Effector CD4-positive, alpha-beta T cell (primary cell): ENCODE results near the gene DGKI.

ENCODE experiments used
- DNase-seq: peaks from one replicate; pipeline ENCODE4 v3.0.0-alpha.2; 2020

The DGKI gene

DNA sequence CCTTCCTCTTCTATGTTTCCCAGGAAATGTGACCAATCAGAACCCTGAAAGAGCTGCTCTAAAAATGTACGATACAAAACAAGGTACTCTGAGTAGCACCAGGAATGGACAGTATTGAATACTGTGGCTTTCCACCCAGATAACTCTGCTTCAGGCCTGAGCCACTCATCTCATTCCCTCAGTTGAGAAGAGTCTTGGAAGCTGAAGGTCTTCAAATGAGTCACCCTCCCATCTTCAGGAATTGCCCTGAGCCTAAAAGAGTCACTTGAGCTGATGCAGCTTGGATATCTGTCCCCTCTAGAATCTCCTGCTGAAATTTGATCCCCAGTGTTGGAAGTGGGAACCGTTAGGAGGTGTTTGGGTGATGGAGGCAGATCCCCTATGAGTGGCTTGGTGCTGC lies 210.4 kb downstream of the DGKI start:
- no peak for DNase-seq

- no peak for DNase-seq
Measured at GRCh38 chr7:137635874-137636273, 210.9 kb downstream of the DGKI start.

DNA sequence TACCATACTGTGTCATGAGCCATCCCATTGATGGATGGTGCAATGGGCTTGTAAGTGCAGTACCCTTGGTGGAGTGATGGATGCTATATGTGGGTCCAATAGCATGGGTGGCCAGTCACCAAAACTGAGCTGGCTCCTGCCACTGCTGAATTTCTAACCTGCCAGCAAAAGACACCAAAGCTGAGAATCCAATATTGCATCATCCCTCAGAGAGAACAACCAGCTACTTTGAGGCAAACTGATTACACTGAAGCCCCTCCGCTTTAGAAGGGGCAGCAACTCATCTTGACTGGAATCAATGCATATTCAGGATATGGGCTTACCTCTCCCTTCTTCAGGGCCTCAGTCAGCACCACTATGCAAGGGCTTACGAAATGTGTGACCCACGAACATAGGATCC lies 211.6 kb downstream of the DGKI start:
- no peak for DNase-seq

DNA sequence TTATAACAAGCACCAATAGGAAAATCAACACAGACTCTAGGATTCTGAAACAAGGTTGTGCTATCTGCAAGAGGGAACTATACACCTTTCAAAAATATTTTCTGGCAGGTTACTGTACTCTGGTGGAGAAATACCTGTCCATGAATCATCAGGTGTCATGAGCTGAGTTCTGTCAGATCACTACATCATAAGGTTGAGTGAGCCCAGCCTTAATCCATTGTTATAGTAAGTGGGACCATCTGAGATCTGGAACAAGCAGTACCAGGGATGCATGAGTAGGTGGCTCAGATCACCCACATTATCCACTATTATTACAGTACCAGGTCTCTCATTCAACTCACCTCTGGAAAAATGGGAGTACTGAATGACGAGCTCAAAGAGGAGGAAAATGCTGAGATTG lies 212.4 kb downstream of the DGKI start:
- no peak for DNase-seq

- DNase-seq, result no peak
Measured at GRCh38 chr7:137633133-137633532, 213.6 kb downstream of the DGKI start.

DNA sequence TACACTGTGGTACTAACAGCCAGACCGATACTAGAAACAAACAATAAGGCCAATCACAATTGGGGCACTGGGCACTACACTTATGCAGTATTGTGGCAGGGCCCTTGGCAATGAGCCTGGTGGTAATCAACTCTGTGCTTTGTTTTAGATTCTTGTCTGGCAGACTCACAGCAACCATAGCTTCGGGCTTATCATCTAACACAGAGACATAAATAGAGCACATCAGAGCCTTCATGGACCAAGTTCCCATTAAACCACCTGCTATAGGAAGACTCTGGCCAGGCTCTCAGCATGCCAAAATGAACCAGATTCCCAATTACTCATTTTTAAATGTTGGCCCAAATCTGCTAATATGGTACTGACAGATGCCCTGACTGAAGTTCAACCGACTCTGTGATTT lies 218.6 kb downstream of the DGKI start:
- no peak for DNase-seq

GRCh38 chr7:137626469-137627067 lies 220.2 kb downstream of the DGKI start:
- DNase-seq, result no peak

- no peak for DNase-seq
Measured at GRCh38 chr7:137625197-137625596, 221.6 kb downstream of the DGKI start.

GRCh38 chr7:137619181-137619580 lies 227.6 kb downstream of the DGKI start:
- no peak for DNase-seq

- no peak for DNase-seq
Measured at GRCh38 chr7:137618748-137619147, 228.0 kb downstream of the DGKI start.

DNA sequence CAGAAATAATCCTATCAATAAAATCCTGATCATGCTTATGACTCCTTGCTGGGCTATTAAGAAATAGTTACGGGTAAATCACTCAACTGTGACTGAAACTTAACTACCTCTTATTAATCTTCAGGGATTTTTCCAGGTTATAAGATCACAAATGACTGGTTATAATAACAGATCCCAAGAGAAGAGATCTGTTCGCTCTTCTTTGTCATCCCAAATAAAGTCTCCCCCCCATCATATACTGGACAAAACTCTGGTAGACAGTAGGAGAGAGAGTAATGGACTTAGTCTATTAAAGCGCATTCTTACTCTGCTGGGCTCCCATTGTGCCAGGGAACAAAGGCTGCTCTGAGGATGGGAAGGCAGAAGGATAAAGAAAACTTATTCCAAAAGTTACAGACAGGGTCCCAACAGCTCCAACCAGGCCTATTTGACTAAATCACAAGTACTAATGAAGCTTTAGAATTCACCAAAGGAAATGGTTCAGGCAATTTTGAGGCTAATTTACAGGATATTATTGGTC lies 233.7 kb downstream of the DGKI start:
- no peak for DNase-seq

DNA sequence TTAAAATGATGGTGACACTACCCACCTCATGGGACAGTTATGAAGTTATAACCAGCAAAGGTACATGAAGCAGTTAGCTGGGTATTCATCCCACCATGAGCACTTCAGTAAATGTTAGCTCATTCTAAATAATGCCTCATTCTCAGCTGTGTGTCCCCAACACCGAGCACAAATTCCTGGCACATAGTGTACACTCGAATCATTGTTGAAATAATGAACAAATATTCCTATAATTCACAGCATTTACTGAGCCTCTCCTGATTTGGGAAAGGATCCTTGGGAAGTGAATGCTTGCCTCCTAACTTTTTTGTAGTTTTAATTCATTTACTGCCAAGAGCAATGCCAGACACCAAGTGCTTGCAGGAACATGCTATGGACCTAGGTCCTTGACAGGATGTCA lies 235.2 kb downstream of the DGKI start:
- DNase-seq, result no peak

DNA sequence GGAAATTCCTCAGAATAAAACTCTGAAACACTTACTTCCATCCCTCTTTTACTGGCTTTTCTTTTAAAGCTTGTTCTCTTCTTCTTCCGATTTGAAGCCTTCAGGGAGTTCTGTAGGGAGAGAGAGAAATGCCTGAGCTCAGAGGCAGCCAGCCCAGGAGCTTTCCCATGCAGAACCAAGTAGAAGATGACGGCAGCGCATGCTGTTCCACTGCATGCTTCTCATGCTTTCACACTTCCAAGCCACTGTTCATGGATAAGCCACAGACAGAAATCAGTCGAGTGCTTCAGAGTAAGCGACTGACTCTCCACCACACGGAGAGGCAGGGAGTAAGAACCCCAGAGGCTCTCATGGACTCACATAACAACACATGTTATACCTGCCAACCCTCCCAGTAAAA lies 237.3 kb downstream of the DGKI start:
- DNase-seq, result no peak

DNA sequence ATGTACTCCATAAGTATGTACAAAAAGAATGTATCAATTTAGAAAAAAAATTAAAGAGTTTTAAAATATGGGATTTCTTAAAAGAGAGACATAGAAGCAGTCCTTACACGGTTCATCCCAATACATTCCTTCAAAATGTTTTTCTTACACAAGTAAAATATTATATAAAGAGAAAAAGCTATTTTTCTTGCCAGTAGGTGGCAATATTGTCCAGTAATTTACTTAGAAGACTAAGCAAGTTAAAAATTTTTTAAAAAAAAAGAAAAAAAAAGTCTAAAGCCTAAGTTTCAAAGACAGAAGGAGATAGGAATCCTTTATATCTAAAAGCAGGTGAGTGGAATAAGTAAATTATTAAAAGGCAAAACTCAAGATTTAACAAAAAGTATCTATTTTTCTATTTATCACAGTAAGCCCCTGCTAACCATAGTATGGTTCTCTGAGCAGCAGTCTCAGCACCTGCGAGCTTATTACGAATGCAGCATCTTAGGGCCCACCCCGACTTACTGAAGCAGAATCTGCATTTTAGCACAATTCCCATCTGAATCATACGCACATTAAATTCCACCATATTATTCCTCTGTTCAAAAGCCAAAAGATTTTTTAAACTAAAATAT lies 240.6 kb downstream of the DGKI start:
- DNase-seq, result no peak

DNA sequence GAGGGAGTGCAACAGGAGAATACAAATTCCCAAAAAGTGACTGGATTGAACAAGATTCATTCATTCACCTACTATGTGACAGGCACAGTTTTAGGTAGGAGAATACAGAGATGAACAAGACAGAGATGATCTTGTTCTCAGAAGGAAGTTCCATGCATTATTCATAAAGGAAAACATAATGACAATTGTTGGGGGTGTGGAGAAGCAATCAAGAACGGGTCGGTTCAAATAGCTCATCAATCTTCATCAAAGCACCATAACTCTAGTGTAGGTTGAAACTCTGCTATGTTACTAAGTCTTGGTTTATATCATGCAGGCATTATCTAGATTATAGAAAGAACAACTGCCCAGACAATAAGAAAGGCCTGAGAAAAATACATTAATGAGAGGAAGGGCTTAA lies 243.7 kb downstream of the DGKI start:
- no peak for DNase-seq

- DNase-seq, result no peak
Measured at GRCh38 chr7:137601642-137602041, 245.1 kb downstream of the DGKI start.

DNA sequence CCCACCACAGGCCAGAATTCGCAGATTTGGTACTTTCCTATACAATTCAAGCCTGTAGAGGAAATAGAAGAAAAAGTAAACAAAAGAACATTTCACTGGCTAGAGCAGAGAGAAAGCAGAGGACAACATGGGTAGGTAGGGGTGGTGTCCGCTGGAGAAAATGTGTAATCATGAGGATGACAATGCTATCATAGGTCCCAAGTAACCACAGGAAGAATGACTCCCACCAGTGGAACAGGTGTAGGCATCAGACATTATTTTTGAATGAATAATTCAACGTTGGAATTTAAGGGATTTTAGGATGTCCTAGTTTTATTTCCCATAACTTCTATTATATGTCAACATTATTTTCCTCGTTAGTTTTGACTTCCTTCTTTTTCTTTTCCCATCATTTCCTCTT lies 248.9 kb downstream of the DGKI start:
- no peak for DNase-seq

DNA sequence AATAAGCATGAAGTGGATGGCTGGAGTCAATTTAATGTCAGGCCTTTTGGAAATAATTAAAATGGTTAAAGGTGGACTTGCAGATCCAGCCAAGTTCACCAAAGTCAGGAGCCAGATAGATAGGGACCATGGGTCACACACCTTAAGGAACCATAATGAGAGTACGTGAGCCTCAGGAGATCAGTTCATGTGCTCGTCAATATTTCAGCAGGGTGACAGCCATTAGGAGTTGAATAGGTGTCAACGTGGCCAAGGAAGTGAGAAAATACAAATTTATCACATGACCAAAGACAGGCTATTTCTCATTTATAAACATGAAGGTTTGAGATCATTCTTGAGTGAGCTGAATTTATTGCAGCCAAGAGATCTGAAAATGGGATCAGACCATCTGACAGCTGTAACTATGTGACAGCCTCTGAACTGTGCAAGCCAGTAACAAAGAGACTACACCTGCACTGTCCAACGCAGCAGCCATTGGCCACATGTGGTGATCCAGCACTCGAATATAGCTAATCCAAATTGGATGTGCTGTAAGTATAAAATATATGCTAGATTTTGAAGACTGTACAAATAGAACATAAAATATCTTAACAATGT lies 253.6 kb downstream of the DGKI start:
- DNase-seq, result no peak

GRCh38 chr7:137592232-137592896 lies 254.4 kb downstream of the DGKI start:
- no peak for DNase-seq

- no peak for DNase-seq
Measured at GRCh38 chr7:137591421-137591837, 255.3 kb downstream of the DGKI start.

DNA sequence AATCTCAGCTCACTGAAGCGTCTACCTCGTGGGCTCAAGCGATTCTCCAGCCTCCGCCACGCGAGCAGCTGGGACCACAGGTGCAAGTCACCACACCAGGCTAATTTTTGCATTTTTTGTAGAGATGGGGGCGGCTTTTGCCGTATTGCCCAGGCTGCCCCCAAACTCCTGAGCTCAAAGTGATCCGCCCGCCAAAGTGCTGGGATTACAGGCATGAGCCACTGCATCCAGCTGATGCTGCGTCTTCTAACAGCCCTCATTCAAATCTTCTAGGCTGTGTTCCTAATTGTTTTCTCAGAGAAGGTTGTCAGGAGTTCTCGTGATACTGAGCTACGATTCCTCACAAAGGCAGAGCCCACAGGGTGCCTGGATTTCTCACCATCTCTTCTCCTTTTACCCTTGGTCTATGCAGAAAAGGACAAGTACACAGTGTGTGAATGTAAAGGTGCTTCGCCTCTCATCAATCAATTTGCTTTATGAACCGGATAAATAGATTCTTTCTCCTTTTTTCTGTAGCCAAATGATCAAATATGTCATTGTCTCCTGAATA lies 255.9 kb downstream of the DGKI start:
- DNase-seq, result no peak

- DNase-seq, result no peak
Measured at GRCh38 chr7:137590071-137590755, 256.6 kb downstream of the DGKI start.

DNA sequence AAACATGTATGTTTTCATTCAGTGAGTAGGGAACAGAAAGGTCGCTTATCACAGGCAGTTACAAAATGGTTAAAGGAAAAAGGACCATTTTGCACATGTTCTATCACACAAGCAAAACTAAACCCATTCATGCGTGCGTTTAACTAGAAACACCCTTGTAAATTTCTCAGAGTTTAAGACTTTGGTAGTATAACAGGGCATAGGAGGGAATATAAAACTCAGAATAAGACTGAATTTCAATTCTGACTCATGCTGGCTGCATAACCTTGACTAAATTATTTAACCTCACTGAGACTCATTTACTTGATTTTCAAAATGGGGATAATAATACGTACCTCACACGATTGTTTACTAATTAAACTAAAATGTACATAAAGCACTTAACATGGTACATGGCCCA lies 259.4 kb downstream of the DGKI start:
- no peak for DNase-seq
